HEK293T (cell line): ENCODE measurements around the gene ECPAS.

Source experiments
- BHLHE40 ChIP-seq: fragments of 450-650 bp; IDR thresholded peaks from 2 replicates; pipeline ENCODE4 v1.6.1; 2016; ENCODE audit warnings: mild to moderate bottlenecking, moderate library complexity, borderline replicate concordance
- CTBP1 ChIP-seq: fragments of 450-650 bp; IDR thresholded peaks from 2 replicates; pipeline ENCODE4 v1.6.1; 2016; ENCODE audit warnings: borderline replicate concordance
- ELF4 ChIP-seq: fragments of 450-650 bp; IDR thresholded peaks from 2 replicates; pipeline ENCODE4 v1.6.1; 2017; ENCODE audit warnings: antibody characterized with exemption
- FOXM1 ChIP-seq: fragments of 450-650 bp; IDR thresholded peaks from 2 replicates; pipeline ENCODE4 v1.6.1; 2017; ENCODE audit warnings: mild to moderate bottlenecking, borderline replicate concordance
- NFRKB ChIP-seq: fragments of 450-650 bp; IDR thresholded peaks from 2 replicates; pipeline ENCODE4 v1.6.1; 2016; ENCODE audit warnings: mild to moderate bottlenecking, moderate library complexity

- TF ChIP-seq NFRKB (no peak), ELF4 (no peak), CTBP1 (no peak), BHLHE40 (no peak), FOXM1 (no peak)
Measured at GRCh38 chr9:111414406-111414805, 69.8 kb downstream of the ECPAS start.
